AG09319 (cell line): ENCODE results near the gene NPEPL1.

Experiments
- DNase-seq: peaks from one replicate; pipeline ENCODE4 v3.0.0-alpha.2; 2010; ENCODE audit warnings: low read depth; ENCODE audit errors: extremely low read depth
- TF ChIP-seq, protein P1 (sequence below): IDR thresholded peaks from 2 replicates; pipeline ENCODE4 v1.5.1; 2011; ENCODE audit warnings: low read depth, mild to moderate bottlenecking, inconsistent platforms, low read length, moderate library complexity

NPEPL1 gene

DNA sequence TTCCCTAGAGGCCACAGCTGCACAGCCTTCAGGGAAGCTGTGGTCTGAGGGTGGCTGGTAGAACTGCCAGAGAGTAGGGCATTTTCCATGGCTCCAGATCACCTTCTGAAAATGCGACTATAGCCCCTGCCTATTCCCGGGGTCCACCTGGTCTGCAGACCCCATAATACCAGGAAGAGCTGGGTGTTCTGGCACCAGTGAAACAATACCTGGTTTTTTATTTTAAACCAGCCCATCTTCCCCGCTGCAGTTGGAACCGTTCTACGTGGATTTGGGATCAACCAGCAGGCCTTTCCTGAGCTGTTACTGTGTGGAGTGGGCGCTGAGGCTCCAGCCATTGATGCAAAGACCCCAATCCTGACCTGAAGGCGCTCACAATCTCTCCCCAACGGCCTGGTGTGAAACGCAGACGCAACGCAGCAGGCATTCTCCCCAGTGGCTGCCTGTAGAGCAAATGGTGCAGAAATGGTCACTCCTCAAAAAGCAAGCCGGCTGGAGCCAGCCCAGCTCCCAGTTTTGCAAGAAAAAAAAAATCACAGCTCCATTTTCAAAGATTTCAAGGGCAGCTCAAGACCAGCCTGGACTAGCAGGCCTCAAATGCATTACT, 11.3 kb downstream of the NPEPL1 start:
- TF ChIP-seq, protein P1, sequence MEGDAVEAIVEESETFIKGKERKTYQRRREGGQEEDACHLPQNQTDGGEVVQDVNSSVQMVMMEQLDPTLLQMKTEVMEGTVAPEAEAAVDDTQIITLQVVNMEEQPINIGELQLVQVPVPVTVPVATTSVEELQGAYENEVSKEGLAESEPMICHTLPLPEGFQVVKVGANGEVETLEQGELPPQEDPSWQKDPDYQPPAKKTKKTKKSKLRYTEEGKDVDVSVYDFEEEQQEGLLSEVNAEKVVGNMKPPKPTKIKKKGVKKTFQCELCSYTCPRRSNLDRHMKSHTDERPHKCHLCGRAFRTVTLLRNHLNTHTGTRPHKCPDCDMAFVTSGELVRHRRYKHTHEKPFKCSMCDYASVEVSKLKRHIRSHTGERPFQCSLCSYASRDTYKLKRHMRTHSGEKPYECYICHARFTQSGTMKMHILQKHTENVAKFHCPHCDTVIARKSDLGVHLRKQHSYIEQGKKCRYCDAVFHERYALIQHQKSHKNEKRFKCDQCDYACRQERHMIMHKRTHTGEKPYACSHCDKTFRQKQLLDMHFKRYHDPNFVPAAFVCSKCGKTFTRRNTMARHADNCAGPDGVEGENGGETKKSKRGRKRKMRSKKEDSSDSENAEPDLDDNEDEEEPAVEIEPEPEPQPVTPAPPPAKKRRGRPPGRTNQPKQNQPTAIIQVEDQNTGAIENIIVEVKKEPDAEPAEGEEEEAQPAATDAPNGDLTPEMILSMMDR, result no peak
- no peak for DNase-seq

DNA sequence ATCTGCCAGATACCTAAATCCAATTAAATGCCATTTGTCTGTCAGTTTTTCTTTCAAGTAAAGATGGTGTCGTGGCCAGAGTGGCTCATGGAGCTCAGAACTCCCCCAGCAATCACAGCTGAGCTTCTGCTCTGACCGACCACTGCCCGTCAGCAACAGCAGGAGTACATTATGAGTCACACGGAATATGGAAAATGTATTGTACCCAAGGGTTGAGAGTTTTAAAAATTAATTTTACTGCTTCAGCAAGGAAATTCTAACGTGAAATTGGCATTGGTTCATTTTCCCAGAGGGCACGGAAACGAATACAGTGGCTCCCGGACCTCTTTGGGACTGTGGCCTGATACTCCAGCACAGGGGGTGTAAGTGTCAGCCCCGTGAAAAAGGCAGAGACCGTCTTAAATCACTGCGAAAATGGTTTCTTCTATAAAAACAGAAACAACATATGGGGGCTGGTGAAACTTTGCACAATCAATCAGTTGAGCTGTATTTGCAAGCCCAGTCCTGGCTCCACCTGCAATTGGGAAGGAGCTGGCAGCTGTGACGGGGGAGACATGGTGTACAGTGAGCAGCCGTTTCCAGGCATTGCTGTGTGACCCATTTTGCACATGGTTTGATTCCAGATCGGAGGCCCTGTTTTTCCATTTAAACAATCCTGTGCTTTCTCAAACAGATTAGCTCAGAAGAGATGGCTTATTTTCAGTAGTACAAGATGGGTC, 12.8 kb downstream of the NPEPL1 start:
- DNase-seq, result no peak
- TF ChIP-seq, protein P1, result no peak

DNA sequence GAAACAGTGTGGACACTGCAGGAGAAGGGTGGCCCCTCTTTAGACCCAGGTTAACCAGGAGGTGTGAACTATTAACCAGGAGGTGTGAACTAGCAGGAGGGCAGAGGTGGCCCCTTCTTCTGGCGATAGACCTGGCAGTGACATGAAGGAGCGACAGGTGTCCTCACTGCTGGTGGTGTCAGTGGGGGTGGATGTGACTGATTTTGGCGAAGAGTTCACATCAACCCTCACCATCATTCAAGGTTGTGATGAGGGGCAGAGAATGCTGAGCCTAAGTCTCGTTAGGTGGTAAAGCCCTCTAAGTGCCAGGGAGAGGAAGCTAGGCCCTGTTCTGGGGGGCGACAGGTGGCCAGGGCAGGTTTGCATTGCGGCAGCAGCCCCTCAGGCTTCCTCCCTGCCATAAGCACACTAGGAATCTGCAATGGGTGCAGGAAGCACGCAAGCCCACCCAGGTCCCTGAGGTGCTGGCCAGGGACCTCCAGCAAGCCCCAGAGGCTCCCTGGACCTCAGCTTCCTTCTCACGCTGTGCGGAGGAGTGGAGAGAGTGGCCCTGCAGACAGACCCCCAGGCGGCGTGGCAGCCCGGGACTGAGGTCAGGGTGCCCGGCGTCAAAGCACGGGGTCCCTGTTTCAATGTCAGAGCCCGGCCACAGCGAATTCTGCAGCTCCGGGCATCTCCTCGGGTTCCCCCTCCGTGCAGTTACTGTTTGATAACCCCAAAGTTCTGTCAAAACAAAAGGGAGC, 13.7 kb downstream of the NPEPL1 start:
- no peak for DNase-seq
- TF ChIP-seq, protein P1, result no peak

DNA sequence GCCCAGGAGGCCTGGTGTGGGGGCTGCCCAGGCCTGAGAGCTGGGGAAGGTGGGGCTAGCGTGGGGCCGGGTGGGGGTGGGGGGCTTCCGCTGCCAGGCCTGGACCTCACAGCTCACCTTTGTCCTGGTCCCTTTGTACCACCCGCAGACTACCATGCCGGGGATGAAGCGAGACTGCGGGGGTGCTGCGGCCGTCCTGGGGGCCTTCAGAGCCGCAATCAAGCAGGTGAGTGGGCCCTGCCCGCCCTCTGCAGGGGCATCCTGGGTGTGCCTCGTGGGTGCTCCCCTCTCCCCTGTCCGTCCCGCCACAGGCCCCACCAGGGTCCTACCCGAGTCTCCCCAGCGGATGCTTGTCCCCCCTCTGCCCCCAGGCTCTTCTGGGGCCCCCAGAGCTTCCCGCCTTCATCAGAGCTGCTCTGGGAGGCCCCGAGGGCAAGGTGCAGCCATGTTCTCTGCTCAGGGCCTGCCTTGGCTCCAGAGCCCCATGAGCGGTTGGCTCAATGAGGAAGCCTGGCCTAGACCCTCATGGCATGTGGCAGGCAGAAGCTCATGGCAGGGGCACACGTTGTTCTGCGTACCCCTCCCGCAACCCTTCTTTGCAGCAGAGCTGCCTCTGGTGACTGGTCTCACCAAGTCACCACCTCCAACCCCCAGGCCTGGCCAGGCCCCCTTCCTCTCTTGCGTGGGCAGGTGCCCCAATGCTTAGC, 14.5 kb downstream of the NPEPL1 start:
- DNase-seq, result no peak
- TF ChIP-seq, protein P1, result no peak

DNA sequence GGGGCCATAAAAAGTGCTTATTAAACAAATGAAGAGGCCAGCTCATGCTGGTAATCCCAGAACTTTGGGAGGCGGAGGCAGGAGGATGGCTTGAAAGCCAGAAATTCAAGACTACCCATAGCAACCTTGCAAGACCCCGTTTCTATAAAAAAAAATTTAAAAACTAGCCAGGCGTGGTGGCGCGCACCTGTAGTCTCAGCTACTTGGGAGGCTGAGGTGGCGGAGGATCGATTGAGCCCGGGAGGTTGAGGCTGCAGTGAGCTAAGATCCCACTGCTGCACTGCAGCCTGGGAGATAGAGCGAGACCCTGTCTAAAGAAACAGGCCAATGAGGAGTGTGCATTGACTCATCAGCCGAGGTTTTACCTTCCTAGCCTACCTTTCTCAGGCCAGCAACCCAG, 15.2 kb downstream of the NPEPL1 start:
- no peak for DNase-seq
- TF ChIP-seq, protein P1, result no peak

DNA sequence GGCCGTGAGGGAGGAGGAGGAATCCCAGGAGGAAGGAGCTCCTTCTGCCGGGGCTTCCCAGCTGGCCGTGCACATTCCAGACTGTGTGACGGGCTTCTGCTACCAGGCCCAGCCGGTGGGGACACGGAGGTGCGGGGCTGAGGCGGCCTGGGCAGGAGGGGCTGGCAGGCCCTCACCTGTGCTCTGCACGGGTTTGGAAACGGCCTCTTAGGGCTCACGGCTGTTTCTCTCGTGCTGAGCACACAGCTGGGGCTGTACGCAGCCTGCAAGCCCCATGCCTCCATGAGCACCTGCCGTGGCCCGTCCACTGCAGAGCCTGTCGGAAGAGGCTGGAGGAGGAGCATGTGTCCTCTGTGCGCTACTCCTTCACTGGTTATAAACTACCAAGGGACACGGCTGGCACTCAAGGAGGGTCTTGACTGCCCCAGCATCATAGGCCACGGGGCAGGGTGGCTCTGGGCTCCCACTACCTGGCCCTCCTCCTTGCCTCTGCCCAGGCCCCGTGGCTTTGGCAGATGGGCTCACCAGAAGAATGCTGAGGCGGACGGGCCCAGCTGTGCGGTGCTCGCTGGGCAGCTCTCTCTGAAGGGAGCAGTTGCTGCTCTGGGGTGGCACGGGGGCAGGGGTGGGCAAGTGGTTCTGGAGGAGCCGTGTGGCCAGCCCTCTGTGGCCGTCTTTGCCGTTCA, 15.8 kb downstream of the NPEPL1 start:
- DNase-seq, result no peak
- TF ChIP-seq, protein P1, result no peak
